IMR-90 (cell line): ENCODE results near the gene STX2. TPM values are rescaled to one million over a fixed set of nuclear protein-coding genes. Genes with fewer than 3 reads are reported as not detected.
A peak's percentile ranks its signal among the peaks of the same experiment; 100 is the strongest.

ENCODE experiments used
- ATAC-seq: fragments of 200-7000 bp; cut with Tn5 transposase; 2 replicates; pipeline ENCODE4 v1.9.1; 2020; ENCODE audit warnings: low read depth, mild to moderate bottlenecking, moderate library complexity
- BruUV-seq: library from RNA; stranded (reverse); fragments of 400-500 nt; replicated peaks from 2 replicates; lab custom pipeline; 2021; lab: Mats Ljungman, UMichigan
- CTCF ChIA-PET: fragments of 300-600 bp; formaldehyde crosslinking; extraction: SDS; loops from one replicate; lab custom pipeline; 2021; ENCODE audit warnings: antibody characterized with exemption; lab: Yijun Ruan, JAX
- POLR2A ChIA-PET: fragments of 300-600 bp; sonication (Branson Sonifier 250); formaldehyde crosslinking; loops from one replicate; lab custom pipeline; 2022; ENCODE audit warnings: antibody characterized with exemption; ENCODE audit not compliant: unreplicated experiment; lab: Charles Lee
- DNase-seq: peaks from one replicate; pipeline ENCODE4 v3.0.0; 2013
- H2AFZ ChIP-seq: replicated peaks from 2 replicates; pipeline ENCODE3; 2013; ENCODE audit warnings: low read length, mild to moderate bottlenecking; ENCODE audit not compliant: poor library complexity
- H2AK5ac ChIP-seq: 2 replicates; pipeline ENCODE4 v1.6.1; 2013; ENCODE audit warnings: low read depth, low read length, inconsistent platforms
- H2AK9ac ChIP-seq: replicated peaks from 2 replicates; pipeline ENCODE3; 2013; ENCODE audit warnings: mild to moderate bottlenecking, low read depth, low read length, moderate library complexity; ENCODE audit not compliant: poor library complexity
- H2BK120ac ChIP-seq: 2 replicates; pipeline ENCODE4 v1.6.1; 2013; ENCODE audit warnings: low read depth, low read length, inconsistent platforms
- H2BK15ac ChIP-seq: 3 replicates; pipeline ENCODE4 v1.6.1; 2013; ENCODE audit warnings: low read depth, low read length, inconsistent platforms
- H2BK20ac ChIP-seq: 2 replicates; pipeline ENCODE4 v1.6.1; 2013; ENCODE audit warnings: low read depth, mild to moderate bottlenecking, inconsistent platforms, low read length, moderate library complexity
- H2BK5ac ChIP-seq: 2 replicates; pipeline ENCODE4 v1.6.1; 2013; ENCODE audit warnings: mild to moderate bottlenecking, low read depth, low read length, inconsistent platforms; ENCODE audit not compliant: poor library complexity, severe bottlenecking
- H3K14ac ChIP-seq: replicated peaks from 2 replicates; pipeline ENCODE4 v1.6.1; 2013; ENCODE audit warnings: low read depth, low read length, inconsistent platforms
- H3K18ac ChIP-seq: 2 replicates; pipeline ENCODE4 v1.6.1; 2013; ENCODE audit warnings: low read depth, low read length, control low read depth
- H3K23ac ChIP-seq: 2 replicates; pipeline ENCODE4 v1.6.1; 2013; ENCODE audit warnings: low read depth, low read length, inconsistent platforms
- H3K27ac ChIP-seq: 2 replicates; pipeline ENCODE4 v1.5.1; 2013; ENCODE audit warnings: mild to moderate bottlenecking, control low read depth, low read length; ENCODE audit not compliant: insufficient read depth
- H3K27me3 ChIP-seq: 2 replicates; pipeline ENCODE4 v1.6.1; 2013; ENCODE audit warnings: low read length; ENCODE audit not compliant: control insufficient read depth, insufficient read depth
- H3K36me3 ChIP-seq: 2 replicates; pipeline ENCODE4 v1.6.1; 2013; ENCODE audit warnings: low read length, mixed read lengths; ENCODE audit not compliant: control insufficient read depth, insufficient read depth
- H3K4ac ChIP-seq: 2 replicates; pipeline ENCODE4 v1.6.1; 2013; ENCODE audit warnings: low read depth, low read length, inconsistent platforms
- H3K4me1 ChIP-seq: 2 replicates; pipeline ENCODE4 v1.6.1; 2013; ENCODE audit warnings: low read length, mixed read lengths; ENCODE audit not compliant: control insufficient read depth, insufficient read depth
- H3K4me2 ChIP-seq: 2 replicates; pipeline ENCODE4 v1.6.1; 2013; ENCODE audit warnings: low read depth, mild to moderate bottlenecking, control low read depth, low read length, moderate library complexity
- H3K4me3 ChIP-seq: 2 replicates; pipeline ENCODE4 v1.5.1; 2013; ENCODE audit warnings: low read depth, mild to moderate bottlenecking, control low read depth, low read length, moderate library complexity; ENCODE audit not compliant: insufficient read depth
- H3K56ac ChIP-seq: 2 replicates; pipeline ENCODE4 v1.6.1; 2013; ENCODE audit warnings: low read length, inconsistent platforms; ENCODE audit not compliant: insufficient read depth; ENCODE audit errors: extremely low read depth
- H3K79me1 ChIP-seq, 2 experiments: 2 replicates each; pipeline ENCODE4 v1.6.1; 2013; ENCODE audit warnings: low read length in 2 of 2, inconsistent platforms in 1 of 2, low read depth in 1 of 2
- H3K9ac ChIP-seq: 2 replicates; pipeline ENCODE4 v1.6.1; 2013; ENCODE audit warnings: low read depth, low read length, control low read depth
- H3K9me1 ChIP-seq: 2 replicates; pipeline ENCODE4 v1.6.1; 2013; ENCODE audit warnings: low read length, inconsistent platforms; ENCODE audit not compliant: insufficient read depth
- H3K9me3 ChIP-seq: 2 replicates; pipeline ENCODE4 v1.6.1; 2013; ENCODE audit warnings: low read length; ENCODE audit not compliant: control insufficient read depth, insufficient read depth
- H4K20me1 ChIP-seq: 2 replicates; pipeline ENCODE4 v1.6.1; 2013; ENCODE audit warnings: low read length, inconsistent platforms; ENCODE audit not compliant: insufficient read depth
- H4K5ac ChIP-seq: 2 replicates; pipeline ENCODE4 v1.6.1; 2013; ENCODE audit warnings: mild to moderate bottlenecking, low read depth, low read length, control low read depth
- H4K8ac ChIP-seq, 2 experiments: 2 replicates each; pipeline ENCODE4 v1.6.1; 2013; ENCODE audit warnings: low read depth in 2 of 2, low read length in 2 of 2, control low read depth in 1 of 2, inconsistent platforms in 1 of 2
- H4K91ac ChIP-seq: 2 replicates; pipeline ENCODE4 v1.6.1; 2013; ENCODE audit warnings: low read depth, low read length, inconsistent platforms; ENCODE audit not compliant: insufficient read depth
- CHD1 ChIP-seq: IDR thresholded peaks from 2 replicates; pipeline ENCODE4 v1.6.1; 2012; ENCODE audit warnings: low read depth, low read length, improper control_type of control experiment
- FOS ChIP-seq: fragments of 150-350 bp; IDR thresholded peaks from 2 replicates; pipeline ENCODE4 v1.6.1; 2016; ENCODE audit warnings: low read depth, low read length
- MXI1 ChIP-seq: IDR thresholded peaks from 2 replicates; pipeline ENCODE4 v1.6.1; 2012; ENCODE audit warnings: low read depth, mild to moderate bottlenecking, low read length, moderate library complexity, borderline replicate concordance
- POLR2A ChIP-seq: IDR thresholded peaks from 2 replicates; pipeline ENCODE4 v1.6.1; 2012; ENCODE audit warnings: mild to moderate bottlenecking, low read depth, low read length
- SMC3 ChIP-seq: fragments of 150-350 bp; IDR thresholded peaks from 2 replicates; pipeline ENCODE4 v1.6.1; 2016; ENCODE audit warnings: low read depth, mild to moderate bottlenecking, antibody characterized with exemption, low read length, moderate library complexity
- WGBS, 2 experiments: methylation state at CpG; one replicate each; pipeline versions ENCODE4 v1.1.5 to v1.1.7; 2013; ENCODE audit warnings: missing lambda C conversion rate in 2 of 2; ENCODE audit not compliant: insufficient read length in 1 of 2; ENCODE audit errors: extremely low coverage in 2 of 2; 5-methylcytosine and 5-hydroxymethylcytosine counted together
- dilution Hi-C: fragments of 300-500 bp; cut with HindIII; formaldehyde crosslinking; loops from one replicate; pipeline ENCODE4 v1.14.3; 2018; ENCODE audit warnings: low sequenced_read_pairs; ENCODE audit not compliant: unreplicated experiment
- in situ Hi-C: fragments of 300-500 bp; cut with MboI; formaldehyde crosslinking; loops from 3 replicates; pipeline ENCODE4 v1.14.3; 2019; ENCODE audit warnings: low sequenced_read_pairs, inconsistent platforms, mixed read lengths
- intact Hi-C: fragments of 100-400 bp; cut with micrococcal nuclease; formaldehyde crosslinking; loops from 2 replicates; pipeline ENCODE4 v1.10.0; 2022
- polyA plus RNA-seq, 3 experiments: library from polyadenylated mRNA; depleted of rRNA; stranded (reverse); fragments of >200 nt; gene quantifications; 2 replicates each; pipeline ENCODE4 v1.2.3, GENCODE V29; 2012; ENCODE audit warnings: low replicate concordance in 1 of 3
- total RNA-seq: library from RNA; depleted of rRNA; stranded (reverse); fragments of >200 nt; gene quantifications from 2 replicates; pipeline ENCODE4 v1.2.3, GENCODE V29; 2012
- TF ChIP-seq, protein P1 (sequence below): fragments of 150-350 bp; IDR thresholded peaks from 2 replicates; pipeline ENCODE4 v1.6.1; 2016; ENCODE audit warnings: low read depth, mild to moderate bottlenecking, low read length, moderate library complexity, borderline replicate concordance

Gene STX2
- total and polyA plus RNA-seq, 2 of the 4 experiments (the other 2 are of a cell fraction), result 26.9 to 32.5 TPM

DNA sequence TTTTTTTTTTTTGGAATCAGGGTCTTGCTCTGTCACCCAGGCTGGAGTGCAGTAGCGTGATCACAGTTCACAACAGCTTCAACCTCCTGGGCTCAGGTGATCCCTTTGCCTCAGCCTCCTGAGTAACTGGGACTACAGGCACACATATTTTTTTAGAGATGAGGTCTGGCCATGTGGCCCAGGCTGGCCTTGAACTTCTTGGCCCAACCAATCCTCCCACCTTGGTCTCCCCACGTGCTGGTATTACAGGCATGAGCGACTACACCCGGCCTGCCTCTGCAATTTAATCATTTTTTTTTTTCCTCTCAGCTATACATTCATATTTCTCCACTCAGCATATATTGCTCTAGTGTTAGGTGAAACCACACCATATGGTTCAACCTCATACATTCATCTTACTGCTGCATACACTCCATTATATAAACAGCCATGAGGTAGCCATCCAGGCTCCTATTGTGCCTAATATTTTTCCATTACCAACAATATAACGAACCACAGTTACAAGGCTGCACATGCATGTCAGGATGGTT lies 7.1 kb downstream of the STX2 start:
- Histone ChIP-seq H4K20me1 (peaks cover 47% of the 10 kb centered on the region), H3K36me3 (no peaks in the 10 kb centered on the region)
- no peak for ATAC-seq

More for the DNA sequence above, 7.1 kb downstream of the STX2 start:
- no peak overlapping the region for H2BK20ac ChIP-seq
- intact Hi-C loops, result no loop called here
- ChIA-PET CTCF (no interaction called here), POLR2A (no interaction called here)
- H3K14ac ChIP-seq, result no peak overlapping the region
- peaks cover 17 to 73% of the 10 kb centered on the region in 2 experiments for H3K79me1 ChIP-seq
- H3K56ac ChIP-seq, result no peak overlapping the region
- H3K27ac ChIP-seq, result no peak overlapping the region
- H3K9ac ChIP-seq, result no peak overlapping the region
- no peak overlapping the region for H3K18ac ChIP-seq
- no peak overlapping the region for H2BK5ac ChIP-seq
- in situ Hi-C loops, result no loop called here
- H2BK15ac ChIP-seq, result no peak overlapping the region
- DNase-seq, result no peak
- no peak overlapping the region for H3K23ac ChIP-seq
- no peak overlapping the region for H2AFZ ChIP-seq
- dilution Hi-C loops, result no loop called here
- H2AK9ac ChIP-seq, result no peak overlapping the region
- H4K8ac ChIP-seq, result no peak overlapping the region
- no peak overlapping the region for H3K4me3 ChIP-seq
- peak overlapping the region; percentile 0; the same call in 1 of the 2 replicates for H3K4ac ChIP-seq
- no peak for TF ChIP-seq MXI1
- TF ChIP-seq, protein P1, sequence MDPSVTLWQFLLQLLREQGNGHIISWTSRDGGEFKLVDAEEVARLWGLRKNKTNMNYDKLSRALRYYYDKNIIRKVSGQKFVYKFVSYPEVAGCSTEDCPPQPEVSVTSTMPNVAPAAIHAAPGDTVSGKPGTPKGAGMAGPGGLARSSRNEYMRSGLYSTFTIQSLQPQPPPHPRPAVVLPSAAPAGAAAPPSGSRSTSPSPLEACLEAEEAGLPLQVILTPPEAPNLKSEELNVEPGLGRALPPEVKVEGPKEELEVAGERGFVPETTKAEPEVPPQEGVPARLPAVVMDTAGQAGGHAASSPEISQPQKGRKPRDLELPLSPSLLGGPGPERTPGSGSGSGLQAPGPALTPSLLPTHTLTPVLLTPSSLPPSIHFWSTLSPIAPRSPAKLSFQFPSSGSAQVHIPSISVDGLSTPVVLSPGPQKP, result no peak
- TF ChIP-seq FOS, result no peak
- no peak for TF ChIP-seq POLR2A
- TF ChIP-seq SMC3, result no peak
- TF ChIP-seq CHD1, result no peak
- WGBS, 2 experiments, result no CpG with 5 or more reads among the region's 5 CpGs
- no peaks in the 10 kb centered on the region for H3K9me3 ChIP-seq
- peaks cover 27% of the 10 kb centered on the region for H3K4me1 ChIP-seq
- H4K91ac ChIP-seq, result no peak overlapping the region
- no peak overlapping the region for H2AK5ac ChIP-seq
- BruUV-seq, result no TSS peak
- no peaks in the 10 kb centered on the region for H3K27me3 ChIP-seq
- no peak overlapping the region for H3K4me2 ChIP-seq
- H3K9me1 ChIP-seq, result peaks cover 30% of the 10 kb centered on the region
- H2BK120ac ChIP-seq, result no peak overlapping the region
- no peak overlapping the region for H4K5ac ChIP-seq
